GM20431 (cell line): ENCODE results near the gene SDHAF2.
"Not testable (repeated sequence)": the region's sequence is repeated elsewhere in the genome, so short reads cannot be mapped to it uniquely, and the experiment has no call there.

ENCODE experiments used
- in situ Hi-C: fragments of 300-500 bp; cut with MseI, MboI; formaldehyde crosslinking; loops from one replicate; pipeline ENCODE4 v1.15.0; 2020; ENCODE audit warnings: low sequenced_read_pairs; ENCODE audit not compliant: unreplicated experiment

SDHAF2 gene

DNA sequence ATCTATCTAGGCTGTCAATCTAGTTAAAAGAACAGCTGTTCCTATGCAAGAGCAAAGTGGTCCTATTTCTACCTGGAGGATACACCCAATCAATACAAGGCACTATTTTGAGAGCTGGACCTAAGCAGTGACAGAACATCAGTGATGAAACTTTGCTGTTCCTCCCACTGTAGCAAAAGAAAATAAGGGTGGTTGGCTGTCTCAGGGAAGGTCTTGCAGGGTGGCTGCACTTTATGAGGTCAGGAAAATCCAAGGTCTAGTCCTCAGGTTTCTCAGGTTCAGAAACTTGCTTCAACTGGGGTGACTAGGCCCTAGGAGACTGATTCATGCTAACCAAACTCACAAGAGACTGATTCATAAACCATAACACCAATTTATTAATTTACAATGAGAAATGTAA is 11.8 kb upstream of the SDHAF2 start:
- in situ Hi-C loops = no loop called here

DNA sequence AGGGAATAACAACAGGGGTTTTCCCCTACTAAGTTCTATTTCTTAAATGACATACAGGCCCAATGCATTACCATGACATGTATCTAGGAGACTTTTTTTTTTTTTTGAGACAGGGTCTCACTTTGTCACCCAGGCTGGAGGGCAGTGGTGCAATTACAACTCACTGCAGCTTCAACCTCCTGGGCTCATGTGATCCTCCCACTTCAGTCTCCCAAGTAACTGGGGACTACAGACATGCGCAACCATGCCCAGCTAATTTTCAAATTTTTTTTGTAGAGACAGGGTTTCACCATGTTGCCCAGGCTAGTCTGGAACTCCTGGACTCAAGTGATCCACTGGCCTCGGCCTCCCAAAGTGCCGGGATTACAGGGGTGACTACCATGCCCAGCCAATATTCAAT is 7.7 kb upstream of the SDHAF2 start:
- in situ Hi-C loops = no loop called here

GRCh38 chr11:61425367-61426131 is 4.4 kb upstream of the SDHAF2 start:
- in situ Hi-C loops = no loop called here

- in situ Hi-C loops = no loop called here
These were observed 606 bp upstream of the SDHAF2 start for GRCh38 chr11:61429346-61429690.

GRCh38 chr11:61430839-61431238 is 915 bp downstream of the SDHAF2 start:
- in situ Hi-C loops = not testable (repeated sequence)

DNA sequence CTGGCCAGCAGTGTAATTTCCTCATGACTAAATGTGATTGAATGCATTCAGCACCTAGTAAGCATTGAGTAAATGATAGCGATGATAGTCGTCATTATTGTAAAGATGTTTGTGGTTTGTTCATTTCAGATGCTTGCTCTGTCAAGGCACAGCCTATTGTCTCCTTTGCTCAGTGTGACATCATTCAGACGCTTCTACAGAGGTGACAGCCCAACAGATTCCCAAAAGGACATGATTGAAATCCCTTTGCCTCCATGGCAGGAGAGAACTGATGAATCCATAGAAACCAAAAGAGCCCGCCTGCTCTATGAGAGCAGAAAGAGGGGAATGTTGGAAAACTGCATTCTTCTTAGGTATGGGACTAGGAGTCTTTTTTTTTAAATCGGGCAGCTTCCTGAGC is 7.6 kb downstream of the SDHAF2 start:
- in situ Hi-C loops = no loop called here

GRCh38 chr11:61439615-61440014 is 9.7 kb downstream of the SDHAF2 start:
- in situ Hi-C loops = no loop called here

DNA sequence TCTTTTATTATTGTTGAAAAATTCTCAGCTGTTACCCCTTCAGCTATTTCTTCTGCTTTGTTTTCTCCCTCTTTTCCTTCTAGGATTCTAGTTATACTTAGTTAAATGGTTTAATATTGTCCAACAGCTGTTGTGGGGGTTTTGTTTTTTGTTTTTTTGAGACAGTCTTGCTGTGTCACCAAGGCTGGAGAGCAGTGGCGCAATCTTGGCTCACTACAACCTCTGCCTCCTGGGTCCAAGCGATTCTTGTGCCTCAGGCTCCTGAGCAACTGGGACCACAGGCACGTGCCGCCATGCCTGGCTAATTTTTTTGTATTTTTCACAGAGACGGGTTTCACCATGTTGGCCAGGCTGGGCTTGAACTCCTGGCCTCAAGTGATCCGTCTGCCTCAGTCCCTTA is 12.7 kb downstream of the SDHAF2 start:
- in situ Hi-C loops = no loop called here

DNA sequence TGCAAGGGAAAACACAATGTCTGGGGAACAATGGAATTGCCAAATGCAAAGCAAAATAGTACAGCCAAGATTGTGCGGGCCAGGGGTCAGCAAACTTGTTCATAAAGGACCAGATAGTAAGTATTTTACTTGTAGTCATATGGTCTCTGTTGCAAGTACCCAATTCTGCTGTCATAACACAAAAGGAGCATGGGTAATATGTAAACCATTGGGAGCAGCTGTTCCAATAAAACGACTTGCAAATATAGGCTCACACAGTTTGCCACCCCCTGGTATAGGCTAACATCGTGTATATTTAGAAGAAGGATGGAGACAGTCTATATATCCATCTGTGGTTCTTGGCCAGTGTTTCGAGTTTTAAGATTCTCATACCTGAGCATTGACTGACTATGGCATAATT is 15.6 kb downstream of the SDHAF2 start:
- in situ Hi-C loops = no loop called here

DNA sequence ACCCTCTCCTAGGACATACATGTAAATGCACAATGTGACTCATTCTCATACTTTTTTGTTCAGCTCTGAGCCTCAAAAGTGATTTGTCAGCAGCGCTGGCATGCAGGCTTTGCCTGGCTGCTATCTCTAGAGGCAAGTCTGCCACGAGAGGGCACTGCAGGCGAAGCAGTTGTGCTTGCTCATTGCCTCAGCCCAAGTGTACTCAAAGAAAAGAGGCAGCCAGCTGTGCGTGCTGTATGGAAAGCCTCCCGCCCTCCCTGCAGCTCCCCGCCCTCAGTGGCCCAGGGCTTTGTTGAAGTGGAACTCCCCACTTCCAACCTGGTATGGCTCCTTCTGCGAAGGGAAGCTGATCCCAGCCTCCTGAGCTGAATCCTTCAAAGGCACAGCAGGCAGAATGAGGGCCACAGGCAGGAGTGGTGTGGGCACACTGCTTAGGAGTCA is 16.3 kb downstream of the SDHAF2 start:
- in situ Hi-C loops = no loop called here

DNA sequence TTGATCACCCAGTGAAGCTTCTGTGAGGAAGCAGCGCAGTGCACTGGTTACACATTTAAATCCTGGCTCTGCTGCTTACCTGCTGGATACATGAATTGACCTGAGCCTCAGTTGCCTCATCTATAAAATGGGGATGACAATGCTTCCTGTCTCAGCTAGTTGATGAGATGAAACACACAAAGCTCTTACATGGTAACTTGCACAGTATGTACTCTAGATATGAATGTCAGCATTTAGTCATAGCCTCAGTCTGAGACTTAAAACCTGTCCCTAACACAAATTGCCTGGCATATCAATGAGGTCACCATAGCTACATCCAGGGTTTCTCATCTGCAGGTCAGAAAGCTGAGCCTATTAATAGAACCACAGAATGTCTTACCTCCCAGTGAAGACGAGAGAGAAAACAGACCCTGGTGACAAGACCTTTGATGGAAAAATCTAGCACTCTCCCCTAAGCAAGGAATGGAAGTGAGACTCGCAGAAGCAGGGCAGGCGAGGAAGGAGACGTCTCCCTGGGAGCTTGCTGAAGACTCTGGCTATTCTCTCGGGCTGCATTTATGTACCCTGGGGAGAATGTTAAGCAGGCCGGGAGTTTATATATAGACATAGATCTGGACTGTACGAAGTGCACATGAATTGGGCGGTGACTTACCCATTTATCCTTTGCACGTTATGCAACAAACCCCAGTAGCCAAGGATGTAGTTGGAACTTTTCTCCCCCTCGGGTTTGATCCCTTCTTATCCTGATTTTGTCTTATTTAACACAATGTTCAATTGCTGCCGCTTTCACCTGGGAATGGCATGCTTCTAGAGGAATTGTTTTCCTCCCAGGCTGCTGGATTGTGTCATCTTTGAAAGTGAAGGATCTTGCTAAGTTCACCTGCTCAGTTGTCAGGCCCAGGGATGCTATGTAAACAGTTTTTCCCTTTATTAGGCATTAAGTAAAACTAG is 18.0 kb downstream of the SDHAF2 start:
- in situ Hi-C loops = no loop called here

- in situ Hi-C loops = no loop called here
These were observed 18.6 kb downstream of the SDHAF2 start for GRCh38 chr11:61448552-61448927.

- in situ Hi-C loops = no loop called here
These were observed 22.9 kb downstream of the SDHAF2 start for GRCh38 chr11:61452825-61453224.

DNA sequence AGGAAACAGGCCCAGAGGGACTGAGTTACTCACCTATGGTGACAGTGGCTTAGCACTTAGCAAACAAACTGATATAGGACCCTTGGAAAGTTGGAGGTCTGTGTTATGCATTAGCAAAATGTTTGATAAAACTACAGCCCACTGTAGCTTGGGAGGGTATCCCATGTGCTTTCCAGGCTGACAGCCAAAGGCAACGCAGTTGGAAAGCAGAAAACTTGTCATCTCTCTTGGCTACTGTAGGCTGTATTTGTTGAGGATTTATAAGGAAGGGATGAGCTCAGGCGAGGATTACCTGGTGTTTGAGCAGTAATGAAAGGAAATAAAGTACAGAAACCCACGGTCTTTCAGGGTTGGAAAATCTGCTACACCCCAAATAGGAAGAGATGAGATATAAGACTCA is 23.8 kb downstream of the SDHAF2 start:
- in situ Hi-C loops = no loop called here

- in situ Hi-C loops = no loop called here
These were observed 24.6 kb downstream of the SDHAF2 start for GRCh38 chr11:61454520-61454919.

- in situ Hi-C loops = no loop called here
These were observed 30.6 kb downstream of the SDHAF2 start for GRCh38 chr11:61460474-61460881.

- in situ Hi-C loops = no loop called here
These were observed 31.1 kb downstream of the SDHAF2 start for GRCh38 chr11:61460986-61461385.

DNA sequence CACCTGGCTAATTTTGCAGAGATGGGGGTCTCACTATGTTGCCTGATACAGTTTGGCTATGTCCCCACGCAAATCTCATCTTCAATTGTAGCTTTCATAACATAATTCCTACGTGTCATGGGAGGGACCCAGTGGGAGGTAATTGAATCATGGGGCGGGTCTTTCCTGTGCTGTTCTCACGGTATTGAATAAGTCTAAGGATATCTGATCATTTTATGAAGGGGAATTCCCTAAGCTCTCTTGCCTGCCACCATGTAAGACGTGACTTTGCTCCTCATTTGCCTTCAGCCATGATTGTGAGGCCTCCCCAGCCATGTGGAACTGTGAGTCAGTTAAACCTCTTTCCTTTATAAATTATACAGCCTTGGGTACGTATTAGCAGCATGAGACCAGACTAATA is 37.7 kb downstream of the SDHAF2 start:
- in situ Hi-C loops = not testable (repeated sequence)

DNA sequence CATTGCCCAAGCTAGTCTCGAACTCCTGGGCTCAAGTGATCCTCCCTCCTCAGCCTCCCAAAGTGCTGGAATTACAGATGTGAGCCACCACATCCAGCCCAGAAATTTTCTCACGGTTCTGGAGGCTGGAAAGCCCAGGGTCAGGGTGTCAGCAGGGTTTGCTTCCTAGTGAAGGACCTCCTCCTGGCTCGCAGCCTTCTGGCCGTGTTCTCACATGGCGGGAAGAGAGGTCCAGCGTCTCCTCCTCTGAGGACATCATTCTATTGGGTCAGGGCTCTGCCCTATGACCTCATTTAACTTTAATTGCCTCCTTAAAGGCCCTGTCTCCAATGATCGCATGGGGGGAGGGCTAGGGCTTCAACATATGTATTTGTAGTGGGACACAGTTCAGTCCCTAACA is 38.1 kb downstream of the SDHAF2 start:
- in situ Hi-C loops = no loop called here

- in situ Hi-C loops = no loop called here
These were observed 42.4 kb downstream of the SDHAF2 start for GRCh38 chr11:61472282-61472681.

DNA sequence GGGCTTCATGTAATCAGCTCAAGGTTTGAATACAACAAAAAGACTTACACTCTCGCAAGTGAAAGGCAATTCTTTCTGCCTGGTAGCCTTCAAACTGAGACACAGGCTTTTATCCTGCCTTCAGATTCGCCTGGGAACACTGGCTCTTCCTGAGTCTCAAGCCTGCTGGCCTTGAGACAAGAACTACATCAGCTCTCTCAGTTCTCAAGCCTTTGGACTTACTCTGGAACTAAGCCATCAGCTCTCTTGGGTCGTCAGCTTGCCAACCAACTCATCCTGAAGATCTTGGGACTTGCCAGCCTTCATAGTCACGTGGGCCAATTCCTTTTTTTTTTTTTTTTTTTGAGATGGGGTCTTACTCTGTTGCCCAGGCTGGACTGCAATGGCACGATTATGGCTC is 42.9 kb downstream of the SDHAF2 start:
- in situ Hi-C loops = no loop called here
